Measurements from ENCODE around the gene SPRYD3. TPM values are rescaled to one million over a fixed set of nuclear protein-coding genes. Genes with fewer than 3 reads are reported as not detected.
"Not testable (repeated sequence)": the region's sequence is repeated elsewhere in the genome, so short reads cannot be mapped to it uniquely, and the experiment has no call there.

The SPRYD3 gene
- total RNA-seq, 2 experiments from 2014 or later, result 32.8 to 35.4 TPM

- Mint-ChIP-seq H3K4me1 (ENCODE audit: low read depth) (no peaks in the 10 kb centered on the region), H3K36me3 (no peaks in the 10 kb centered on the region), H3K27ac (no peak overlapping the region), H3K27me3 (no peaks in the 10 kb centered on the region), H3K4me3 (no peak overlapping the region), H3K9me3 (no peaks in the 10 kb centered on the region)
- intact Hi-C loops (cut with micrococcal nuclease), result no loop called here
- CTCF ChIA-PET, result interaction anchor here (0.7 to 1.9 kb wide), 3 partner anchors 11 to 48 kb away, joined by 3 to 8 read pairs (median 3); partner anchors contain the start of genes SOAT2 and SPRYD3
- no peak for DNase-seq
- POLR2A ChIA-PET, result no interaction called here
Measured at GRCh38 chr12:53113136-53113705, 34.0 kb upstream of the SPRYD3 start.

GRCh38 chr12:53112431-53112830, 33.2 kb upstream of the SPRYD3 start:
- H3K9me3 Mint-ChIP-seq; POLR2A ChIA-PET; H3K27me3 Mint-ChIP-seq; H3K4me3 Mint-ChIP-seq; H3K27ac Mint-ChIP-seq; DNase-seq; H3K36me3 Mint-ChIP-seq; intact Hi-C loops (cut with micrococcal nuclease); H3K4me1 Mint-ChIP-seq (ENCODE audit: low read depth): not testable (repeated sequence)
- CTCF ChIA-PET, result interaction anchor here (1.0 to 1.9 kb wide), 3 partner anchors 10 to 47 kb away, joined by 3 to 8 read pairs (median 4); partner anchors contain the start of gene SOAT2

GRCh38 chr12:53107122-53107521, 27.9 kb upstream of the SPRYD3 start:
- CTCF ChIA-PET, result no interaction called here
- intact Hi-C loops (cut with micrococcal nuclease), result no loop called here

GRCh38 chr12:53105712-53106439, 26.7 kb upstream of the SPRYD3 start:
- DNase-seq, result no peak
- Mint-ChIP-seq H3K4me1 (ENCODE audit: low read depth) (peaks cover 24% of the 10 kb centered on the region), H3K27me3 (no peaks in the 10 kb centered on the region), H3K4me3 (no peak overlapping the region), H3K36me3 (no peaks in the 10 kb centered on the region), H3K27ac (no peak overlapping the region), H3K9me3 (no peaks in the 10 kb centered on the region)
- intact Hi-C loops (cut with micrococcal nuclease), result no loop called here
- CTCF ChIA-PET, result interaction anchor here (1.1 kb wide), 1 partner anchor 40 kb away, joined by 7 read pairs; no protein-coding TSS in a partner anchor
- POLR2A ChIA-PET, result no interaction called here

More at GRCh38 chr12:53107122-53107521, 27.9 kb upstream of the SPRYD3 start:
- POLR2A ChIA-PET, result no interaction called here
- Mint-ChIP-seq H3K4me3 (no peak overlapping the region), H3K27me3 (no peaks in the 10 kb centered on the region), H3K9me3 (no peaks in the 10 kb centered on the region), H3K36me3 (no peaks in the 10 kb centered on the region), H3K27ac (no peak overlapping the region), H3K4me1 (ENCODE audit: low read depth) (peaks cover 24% of the 10 kb centered on the region)
- DNase-seq, result no peak

- intact Hi-C loops (cut with micrococcal nuclease), result no loop called here
- Mint-ChIP-seq H3K4me1 (ENCODE audit: low read depth) (peaks cover 27% of the 10 kb centered on the region), H3K4me3 (no peak overlapping the region), H3K36me3 (no peaks in the 10 kb centered on the region), H3K9me3 (no peaks in the 10 kb centered on the region), H3K27ac (no peak overlapping the region), H3K27me3 (no peaks in the 10 kb centered on the region)
- DNase-seq, result no peak
- ChIA-PET POLR2A (no interaction called here), CTCF (interaction anchor here (1.1 to 1.3 kb wide), 2 partner anchors 39 to 247 kb away, joined by 3 to 7 read pairs; no protein-coding TSS in a partner anchor)
Measured at GRCh38 chr12:53105256-53105655, 26.1 kb upstream of the SPRYD3 start.

- ChIA-PET CTCF (interaction anchor here (0.9 to 7.7 kb wide), 13 partner anchors 10 to 248 kb away, joined by 3 to 348 read pairs (median 6); partner anchors contain the start of genes AAAS and SPRYD3), POLR2A (interaction anchor here (1.2 to 2.4 kb wide), 3 partner anchors 25 to 50 kb away, joined by 3 to 13 read pairs (median 4); partner anchors contain the start of gene SPRYD3)
- DNase-seq, result peak; percentile 21
- intact Hi-C loops (cut with micrococcal nuclease), result loop anchor here (5.0 kb wide), 1 partner anchor 78 kb away; the partner anchor contains the start of genes CSAD and ZNF740
- Mint-ChIP-seq H3K4me1 (ENCODE audit: low read depth) (peaks cover 33% of the 10 kb centered on the region), H3K9me3 (no peaks in the 10 kb centered on the region), H3K27me3 (no peaks in the 10 kb centered on the region), H3K27ac (peak overlapping the region; percentile 42), H3K4me3 (no peak overlapping the region), H3K36me3 (no peaks in the 10 kb centered on the region)
Measured at GRCh38 chr12:53103860-53104305, 24.7 kb upstream of the SPRYD3 start.

GRCh38 chr12:53102883-53103807, 24.0 kb upstream of the SPRYD3 start, which contains the start of gene SOAT2:
SOAT2 (plus strand) TSS chr12:53103486; CDS start chr12:53103578, 92 bp downstream.
- POLR2A ChIA-PET, result interaction anchor here (1.2 to 2.7 kb wide), 5 partner anchors 24 to 77 kb away, joined by 3 to 13 read pairs (median 5); partner anchors contain the start of genes CSAD, SPRYD3 and ZNF740
- H3K9me3 Mint-ChIP-seq, result no peaks in the 10 kb centered on the region
- DNase-seq, result peak; percentile 74
- intact Hi-C loops (cut with micrococcal nuclease), result loop anchor here (5.0 kb wide), 1 partner anchor 79 kb away; the partner anchor contains the start of genes CSAD and ZNF740
- H3K36me3 Mint-ChIP-seq, result no peaks in the 10 kb centered on the region
- peak within 1 kb of the TSS; percentile 65 for H3K27ac Mint-ChIP-seq
- no peaks in the 10 kb centered on the region for H3K27me3 Mint-ChIP-seq
- CTCF ChIA-PET, result interaction anchor here (0.6 to 7.7 kb wide), 20 partner anchors 9 to 1600 kb away, joined by 3 to 348 read pairs (median 5); partner anchors contain the start of genes AAAS and SPRYD3
- H3K4me3 Mint-ChIP-seq, result no peak within 1 kb of the TSS
- H3K4me1 Mint-ChIP-seq (ENCODE audit: low read depth), result peaks cover 40% of the 10 kb centered on the region

- intact Hi-C loops (cut with micrococcal nuclease), result loop anchor here (5.0 kb wide), 1 partner anchor 80 kb away; the partner anchor contains the start of genes CSAD and ZNF740
- no peaks in the 10 kb centered on the region for H3K9me3 Mint-ChIP-seq
Measured at GRCh38 chr12:53101931-53102781, 23.0 kb upstream of the SPRYD3 start.

GRCh38 chr12:53101266-53101665, 22.1 kb upstream of the SPRYD3 start:
- Mint-ChIP-seq H3K9me3 (no peaks in the 10 kb centered on the region), H3K4me3 (no peak overlapping the region), H3K4me1 (ENCODE audit: low read depth) (peaks cover 46% of the 10 kb centered on the region), H3K36me3 (no peaks in the 10 kb centered on the region), H3K27me3 (peaks cover 3% of the 10 kb centered on the region), H3K27ac (peak overlapping the region; percentile 69)
- ChIA-PET CTCF (interaction anchor here (1.5 to 7.7 kb wide), 3 partner anchors 35 to 251 kb away, joined by 4 to 348 read pairs (median 5); no protein-coding TSS in a partner anchor), POLR2A (interaction anchor here (2.7 kb wide), 1 partner anchor 35 kb away, joined by 10 read pairs; no protein-coding TSS in a partner anchor)
- DNase-seq, result no peak
- intact Hi-C loops (cut with micrococcal nuclease), result loop anchor here (5.0 kb wide), 1 partner anchor 81 kb away; the partner anchor contains the start of genes CSAD and ZNF740

More at GRCh38 chr12:53101931-53102781, 23.0 kb upstream of the SPRYD3 start:
- H3K4me1 Mint-ChIP-seq (ENCODE audit: low read depth), result peaks cover 44% of the 10 kb centered on the region
- H3K27ac Mint-ChIP-seq, result peak overlapping the region; percentile 44
- H3K36me3 Mint-ChIP-seq, result no peaks in the 10 kb centered on the region
- no peak overlapping the region for H3K4me3 Mint-ChIP-seq
- CTCF ChIA-PET, result interaction anchor here (0.6 to 7.7 kb wide), 16 partner anchors 8 to 1599 kb away, joined by 3 to 348 read pairs (median 6); partner anchors contain the start of genes AAAS and SPRYD3
- peaks cover 1% of the 10 kb centered on the region for H3K27me3 Mint-ChIP-seq
- POLR2A ChIA-PET, result interaction anchor here (1.2 to 2.7 kb wide), 5 partner anchors 23 to 78 kb away, joined by 3 to 13 read pairs (median 5); partner anchors contain the start of genes CSAD, SPRYD3 and ZNF740
- no peak for DNase-seq

- Mint-ChIP-seq H3K4me1 (ENCODE audit: low read depth) (peaks cover 46% of the 10 kb centered on the region), H3K36me3 (no peaks in the 10 kb centered on the region), H3K4me3 (no peak overlapping the region), H3K9me3 (no peaks in the 10 kb centered on the region), H3K27ac (no peak overlapping the region), H3K27me3 (peaks cover 3% of the 10 kb centered on the region)
- intact Hi-C loops (cut with micrococcal nuclease), result loop anchor here (5.0 kb wide), 1 partner anchor 82 kb away; the partner anchor contains the start of genes CSAD and ZNF740
- DNase-seq, result no peak
- ChIA-PET POLR2A (interaction anchor here (1.1 to 3.6 kb wide), 4 partner anchors 34 to 90 kb away, joined by 3 to 30 read pairs (median 10); no protein-coding TSS in a partner anchor), CTCF (interaction anchor here (1.2 to 7.7 kb wide), 8 partner anchors 14 to 252 kb away, joined by 3 to 348 read pairs (median 6); partner anchors contain the start of gene SPRYD3)
Measured at GRCh38 chr12:53100466-53101151, 21.4 kb upstream of the SPRYD3 start.
